ENCODE data around the gene RALB. TPM values are rescaled to one million over a fixed set of nuclear protein-coding genes. Genes with fewer than 3 reads are reported as not detected.

Gene RALB
- total and polyA plus RNA-seq, 2 of the 8 experiments (the other 6 are each of a cell fraction or from before 2014, with no cell fraction given) = 12.0 to 16.6 TPM

- TF ChIP-seq HDAC2 (IDR thresholded peaks at IDR 0.05; ENCODE audit: borderline replicate concordance in 1 of 2, low read depth in 2 of 2, low read length in 2 of 2) (no peak), SUZ12 (IDR thresholded peaks at IDR 0.05; ENCODE audit: low read length) (no peak), KDM4A (IDR thresholded peaks at IDR 0.05; ENCODE audit: low read depth, low read length, severe bottlenecking) (no peak), USF2 (IDR thresholded peaks at IDR 0.05; ENCODE audit: low read length) (no peak)
Observed at GRCh38 chr2:120226316-120226715, 26.3 kb upstream of the RALB start (continued).
